H9 (cell line): ENCODE data around the gene FANCE. TPM values are rescaled to one million over a fixed set of nuclear protein-coding genes. Genes with fewer than 3 reads are reported as not detected.
"Not testable (repeated sequence)": the region's sequence is repeated elsewhere in the genome, so short reads cannot be mapped to it uniquely, and the experiment has no call there.

Source experiments
- DNase-seq: peaks from one replicate; pipeline ENCODE4 v3.0.0-alpha.2; 2017
- H2AFZ ChIP-seq: one replicate; pipeline ENCODE4 v1.6.1; 2013; ENCODE audit warnings: mild to moderate bottlenecking, low read length, control low read depth, moderate library complexity
- H2AK5ac ChIP-seq: 2 replicates; pipeline ENCODE4 v1.6.1; 2013; ENCODE audit warnings: low read length, control low read depth, mixed read lengths; ENCODE audit not compliant: insufficient read length
- H2BK120ac ChIP-seq: one replicate; pipeline ENCODE4 v1.6.1; 2013; ENCODE audit warnings: low read depth, mild to moderate bottlenecking, low read length, control low read depth, inconsistent platforms; ENCODE audit not compliant: poor library complexity, severe bottlenecking
- H2BK12ac ChIP-seq: 2 replicates; pipeline ENCODE4 v1.6.1; 2013; ENCODE audit warnings: low read length, control low read depth, mixed read lengths, low read depth; ENCODE audit not compliant: insufficient read length
- H2BK15ac ChIP-seq: 2 replicates; pipeline ENCODE4 v1.6.1; 2013; ENCODE audit warnings: low read depth, low read length, control low read depth
- H2BK20ac ChIP-seq: one replicate; pipeline ENCODE4 v1.6.1; 2013; ENCODE audit warnings: low read depth, mild to moderate bottlenecking, low read length, control low read depth, inconsistent platforms; ENCODE audit not compliant: poor library complexity, severe bottlenecking
- H2BK5ac ChIP-seq: 2 replicates; pipeline ENCODE4 v1.6.1; 2013; ENCODE audit warnings: low read length, control low read depth, mixed read lengths; ENCODE audit not compliant: insufficient read length
- H3K14ac ChIP-seq: 2 replicates; pipeline ENCODE4 v1.6.1; 2013; ENCODE audit warnings: low read length, control low read depth; ENCODE audit not compliant: insufficient read depth
- H3K18ac ChIP-seq: 2 replicates; pipeline ENCODE4 v1.6.1; 2013; ENCODE audit warnings: low read depth, mild to moderate bottlenecking, mixed read lengths, low read length, control low read depth; ENCODE audit not compliant: insufficient read length
- H3K23ac ChIP-seq: 2 replicates; pipeline ENCODE4 v1.6.1; 2013; ENCODE audit warnings: low read length, control low read depth, mixed read lengths, low read depth; ENCODE audit not compliant: insufficient read length
- H3K23me2 ChIP-seq: 2 replicates; pipeline ENCODE4 v1.6.1; 2013; ENCODE audit warnings: low read depth, mild to moderate bottlenecking, mixed read lengths, low read length, control low read depth; ENCODE audit not compliant: insufficient read length, poor library complexity, severe bottlenecking
- H3K27ac ChIP-seq: 2 replicates; pipeline ENCODE4 v1.5.1; 2013; ENCODE audit warnings: low read length, control low read depth, mixed read lengths, low read depth; ENCODE audit not compliant: insufficient read length
- H3K27me3 ChIP-seq: 2 replicates; pipeline ENCODE4 v1.6.1; 2013; ENCODE audit warnings: low read length, control low read depth, inconsistent platforms; ENCODE audit not compliant: insufficient read depth
- H3K4ac ChIP-seq: 2 replicates; pipeline ENCODE4 v1.6.1; 2013; ENCODE audit warnings: low read depth, mild to moderate bottlenecking, control low read depth, inconsistent platforms, low read length, moderate library complexity
- H3K4me1 ChIP-seq: 2 replicates; pipeline ENCODE4 v1.6.1; 2013; ENCODE audit warnings: low read length, control low read depth, inconsistent platforms; ENCODE audit not compliant: insufficient read depth
- H3K4me2 ChIP-seq: 2 replicates; pipeline ENCODE4 v1.6.1; 2013; ENCODE audit warnings: low read length, control low read depth, mixed read lengths; ENCODE audit not compliant: insufficient read length, insufficient read depth
- H3K56ac ChIP-seq: 2 replicates; pipeline ENCODE4 v1.6.1; 2013; ENCODE audit warnings: low read depth, mild to moderate bottlenecking, mixed read lengths, low read length, control low read depth; ENCODE audit not compliant: insufficient read length
- H3K79me1 ChIP-seq: 2 replicates; pipeline ENCODE4 v1.6.1; 2013; ENCODE audit warnings: low read depth, mild to moderate bottlenecking, moderate library complexity, low read length, control low read depth, inconsistent platforms; ENCODE audit not compliant: insufficient read depth, poor library complexity, severe bottlenecking
- H3K79me2 ChIP-seq: 2 replicates; pipeline ENCODE4 v1.6.1; 2013; ENCODE audit warnings: low read length, control low read depth, inconsistent platforms; ENCODE audit not compliant: insufficient read depth
- H3K9ac ChIP-seq: 2 replicates; pipeline ENCODE4 v1.6.1; 2013; ENCODE audit warnings: low read length, control low read depth, mixed read lengths; ENCODE audit not compliant: insufficient read length; ENCODE audit errors: extremely low read depth
- H3K9me3 ChIP-seq: one replicate; pipeline ENCODE4 v1.6.1; 2013; ENCODE audit warnings: low read depth, low read length, inconsistent platforms; ENCODE audit not compliant: control insufficient read depth
- H3T11ph ChIP-seq: one replicate; pipeline ENCODE4 v1.6.1; 2013; ENCODE audit warnings: mild to moderate bottlenecking, low read length, control low read depth, inconsistent platforms
- H4K20me1 ChIP-seq: one replicate; pipeline ENCODE4 v1.6.1; 2013; ENCODE audit not compliant: control insufficient read depth, insufficient read length, insufficient read depth
- H4K5ac ChIP-seq: 2 replicates; pipeline ENCODE4 v1.6.1; 2013; ENCODE audit warnings: low read depth, mild to moderate bottlenecking, mixed read lengths, low read length, control low read depth; ENCODE audit not compliant: insufficient read length
- H4K8ac ChIP-seq: replicated peaks from 2 replicates; pipeline ENCODE4 v1.6.1; 2013; ENCODE audit warnings: low read length, control low read depth, mixed read lengths, low read depth; ENCODE audit not compliant: insufficient read length
- H4K91ac ChIP-seq: 2 replicates; pipeline ENCODE4 v1.6.1; 2013; ENCODE audit warnings: low read depth, mild to moderate bottlenecking, moderate library complexity, mixed read lengths, low read length, control low read depth; ENCODE audit not compliant: insufficient read length
- H3K27ac Mint-ChIP-seq, 3 experiments: 2 replicates in 2 of 3; 3 replicates in 1 of 3; pipeline ENCODE4 v1.8.0; 2020 to 2021; ENCODE audit warnings: mixed read lengths in 3 of 3, mild to moderate bottlenecking in 1 of 3, moderate library complexity in 1 of 3
- H3K27me3 Mint-ChIP-seq: 2 replicates; pipeline ENCODE4 v1.8.0; 2021; ENCODE audit warnings: low read depth, mild to moderate bottlenecking, moderate library complexity, mixed read lengths
- H3K36me3 Mint-ChIP-seq, 3 experiments: 2 replicates in 2 of 3; 3 replicates in 1 of 3; pipeline ENCODE4 v1.8.0; 2020 to 2021; ENCODE audit warnings: low read depth in 3 of 3, mixed read lengths in 3 of 3; ENCODE audit not compliant: insufficient read depth in 1 of 3
- H3K4me1 Mint-ChIP-seq, 2 experiments: 2 replicates each; pipeline ENCODE4 v1.8.0; 2020; ENCODE audit warnings: mixed read lengths in 2 of 2
- H3K4me3 Mint-ChIP-seq, 2 experiments: 2 replicates in 1 of 2; 3 replicates in 1 of 2; pipeline ENCODE4 v1.8.0; 2020 to 2021; ENCODE audit warnings: mild to moderate bottlenecking in 2 of 2, mixed read lengths in 2 of 2, moderate library complexity in 1 of 2
- H3K9me3 Mint-ChIP-seq, 2 experiments: 2 replicates in 1 of 2; 3 replicates in 1 of 2; pipeline ENCODE4 v1.8.0; 2020; ENCODE audit warnings: mild to moderate bottlenecking in 2 of 2, mixed read lengths in 2 of 2, moderate library complexity in 1 of 2
- CTCF ChIP-seq: fragments of 200-600 bp; sonication (generic); conservative IDR thresholded peaks from 3 replicates; pipeline ENCODE4 v1.8.0; 2021; ENCODE audit warnings: antibody characterized with exemption, mild to moderate bottlenecking
- WGBS: extraction: QIAGEN DNeasy Blood & Tissue Kit; methylation state at CpG from one replicate; pipeline ENCODE4 v1.1.7; 2013; ENCODE audit warnings: missing lambda C conversion rate, low lambda C conversion rate, mixed read lengths; ENCODE audit not compliant: insufficient read length; ENCODE audit errors: extremely low coverage; 5-methylcytosine and 5-hydroxymethylcytosine counted together
- total RNA-seq: library from RNA; stranded (reverse); gene quantifications from 2 replicates; pipeline ENCODE4 v1.2.1, GENCODE V29; 2021

The FANCE gene
- total RNA-seq, 1 experiment from 2014 or later, result 8.4 TPM

- H4K20me1 ChIP-seq, result no peaks in the 10 kb centered on the region
- H3K4me1 ChIP-seq, result peaks cover 5% of the 10 kb centered on the region; the same call in 1 of the 2 replicates
- no peak overlapping the region for H2BK20ac ChIP-seq
- H2BK5ac ChIP-seq, result no peak overlapping the region
- no peak overlapping the region for H3T11ph ChIP-seq
- no peak overlapping the region for H3K9ac ChIP-seq
- no peaks in the 10 kb centered on the region for H3K79me2 ChIP-seq
- H4K91ac ChIP-seq, result no peak overlapping the region
- no peak for DNase-seq
- no peak overlapping the region for H2BK120ac ChIP-seq
- H3K23me2 ChIP-seq, result no peaks in the 10 kb centered on the region
- H3K4me2 ChIP-seq, result no peak overlapping the region
- Mint-ChIP-seq H3K4me1 (peaks cover 10 to 30% of the 10 kb centered on the region in 2 experiments), H3K27ac (no peak overlapping the region), H3K9me3 (peaks cover 8 to 11% of the 10 kb centered on the region in 2 experiments; a peak in 4 of 5 replicates), H3K27me3 (peaks cover 2% of the 10 kb centered on the region; the same call in 1 of the 2 replicates), H3K4me3 (no peak overlapping the region), H3K36me3 (peaks cover 4 to 13% (median 9%) of the 10 kb centered on the region in 3 experiments; a peak in 6 of 7 replicates)
- no peak overlapping the region for H3K56ac ChIP-seq
- no peak overlapping the region for H3K18ac ChIP-seq
- no peak overlapping the region for H3K4ac ChIP-seq
- no peak overlapping the region for H4K5ac ChIP-seq
- no peak overlapping the region for H3K14ac ChIP-seq
- H2AK5ac ChIP-seq, result no peak overlapping the region
- no peak overlapping the region for H2AFZ ChIP-seq
- peaks cover 5% of the 10 kb centered on the region for H3K9me3 ChIP-seq
- no peak for TF ChIP-seq CTCF
- H3K27ac ChIP-seq, result no peak overlapping the region
- no peak overlapping the region for H3K23ac ChIP-seq
- H4K8ac ChIP-seq, result no peak overlapping the region
- H2BK12ac ChIP-seq, result no peak overlapping the region
- WGBS, result no CpG with 5 or more reads among the region's 4 CpGs
- no peaks in the 10 kb centered on the region for H3K79me1 ChIP-seq
- H3K27me3 ChIP-seq, result no peaks in the 10 kb centered on the region
- no peak overlapping the region for H2BK15ac ChIP-seq
Measured at GRCh38 chr6:35432291-35432690, 19.8 kb upstream of the FANCE start.

- WGBS, result no CpG with 5 or more reads among the region's 3 CpGs
- H3K36me3 Mint-ChIP-seq, result peaks cover 4 to 13% (median 9%) of the 10 kb centered on the region in 3 experiments; a peak in 6 of 7 replicates
- H2AFZ ChIP-seq, H3K27ac Mint-ChIP-seq, H3K18ac ChIP-seq, H3K27ac ChIP-seq, H2BK120ac ChIP-seq, H3K4me3 Mint-ChIP-seq, H3K56ac ChIP-seq, H4K91ac ChIP-seq, H3K9ac ChIP-seq, H3K4ac ChIP-seq, H3K79me1 ChIP-seq, H2BK20ac ChIP-seq, H2BK15ac ChIP-seq, H2AK5ac ChIP-seq, H4K20me1 ChIP-seq, H3K14ac ChIP-seq, H4K5ac ChIP-seq, H3K23ac ChIP-seq, H4K8ac ChIP-seq, H2BK5ac ChIP-seq, H2BK12ac ChIP-seq, H3K27me3 ChIP-seq, H3K4me1 ChIP-seq, H3K79me2 ChIP-seq, H3K23me2 ChIP-seq, H3K27me3 Mint-ChIP-seq, DNase-seq, H3K9me3 ChIP-seq, H3T11ph ChIP-seq, H3K4me2 ChIP-seq: not testable (repeated sequence)
- peaks cover 8 to 11% of the 10 kb centered on the region in 2 experiments; a peak in 4 of 5 replicates for H3K9me3 Mint-ChIP-seq
- peaks cover 10 to 26% of the 10 kb centered on the region in 2 experiments for H3K4me1 Mint-ChIP-seq
Measured at GRCh38 chr6:35432702-35433101, 19.4 kb upstream of the FANCE start.
